Measurements from ENCODE around the gene DTX4.

The DTX4 gene

DNA sequence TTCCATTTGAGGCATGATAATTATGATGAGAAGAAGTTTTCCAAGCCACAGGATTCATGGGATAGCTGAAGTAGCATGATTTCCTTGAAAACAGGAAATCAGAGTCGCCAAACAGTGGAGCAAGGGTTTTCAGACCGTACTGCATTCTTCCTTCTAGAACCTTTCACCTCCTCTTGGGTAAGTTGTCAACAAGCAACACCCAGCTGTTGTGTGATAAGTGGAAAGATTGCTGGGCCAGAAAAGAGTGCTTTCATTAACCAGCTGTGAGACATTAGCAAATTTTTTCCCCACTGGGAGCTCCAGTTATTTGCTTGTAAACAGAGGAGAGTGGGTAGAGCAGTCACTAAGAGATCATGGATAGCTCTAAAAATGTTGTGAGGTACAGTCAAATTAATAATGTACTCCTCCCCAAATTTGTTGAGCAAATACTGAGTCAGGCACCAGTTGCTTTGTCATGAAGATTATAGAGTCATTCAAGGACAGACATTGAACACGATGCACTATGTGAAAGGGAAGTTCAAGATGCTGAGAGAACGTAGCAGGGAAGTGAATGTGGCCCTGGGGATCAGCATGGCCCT, 52.5 kb downstream of the DTX4 start:
- no peak overlapping the region for H3K9ac ChIP-seq (ENCODE audit: low read length)
- no peaks in the 10 kb centered on the region for H3K4me1 ChIP-seq (ENCODE audit: control insufficient read depth, low read depth, low read length)
- H3K9me3 ChIP-seq (ENCODE audit: control insufficient read depth, low read depth, low read length) = no peaks in the 10 kb centered on the region
- no peak overlapping the region for H3K4me3 ChIP-seq (ENCODE audit: low read length)
- H3K27me3 ChIP-seq (ENCODE audit: control insufficient read depth, insufficient read depth, low read length) = no peaks in the 10 kb centered on the region
- no peaks in the 10 kb centered on the region for H3K36me3 ChIP-seq (ENCODE audit: control insufficient read depth, low read depth, low read length)
- H3K27ac ChIP-seq (ENCODE audit: low read length) = no peak overlapping the region

GRCh38 chr11:59225017-59225416, 53.1 kb downstream of the DTX4 start:
- Histone ChIP-seq H3K9me3 (ENCODE audit: control insufficient read depth, low read depth, low read length) (no peaks in the 10 kb centered on the region), H3K4me1 (ENCODE audit: control insufficient read depth, low read depth, low read length) (no peaks in the 10 kb centered on the region)

GRCh38 chr11:59226396-59226795, 54.5 kb downstream of the DTX4 start:
- no peak overlapping the region for H3K4me3 ChIP-seq (ENCODE audit: low read length)
- H3K27ac ChIP-seq (ENCODE audit: low read length) = no peak overlapping the region
- no peaks in the 10 kb centered on the region for H3K9me3 ChIP-seq (ENCODE audit: control insufficient read depth, low read depth, low read length)
- H3K36me3 ChIP-seq (ENCODE audit: control insufficient read depth, low read depth, low read length) = no peaks in the 10 kb centered on the region
- no peaks in the 10 kb centered on the region for H3K27me3 ChIP-seq (ENCODE audit: control insufficient read depth, insufficient read depth, low read length)
- no peak overlapping the region for H3K9ac ChIP-seq (ENCODE audit: low read length)
- no peaks in the 10 kb centered on the region for H3K4me1 ChIP-seq (ENCODE audit: control insufficient read depth, low read depth, low read length)

More at GRCh38 chr11:59225017-59225416, 53.1 kb downstream of the DTX4 start:
- Histone ChIP-seq H3K27ac (ENCODE audit: low read length) (no peak overlapping the region), H3K4me3 (ENCODE audit: low read length) (no peak overlapping the region), H3K36me3 (ENCODE audit: control insufficient read depth, low read depth, low read length) (no peaks in the 10 kb centered on the region), H3K27me3 (ENCODE audit: control insufficient read depth, insufficient read depth, low read length) (no peaks in the 10 kb centered on the region), H3K9ac (ENCODE audit: low read length) (no peak overlapping the region)

- H3K9ac ChIP-seq (ENCODE audit: low read length) = no peak overlapping the region
- H3K4me3 ChIP-seq (ENCODE audit: low read length) = no peak overlapping the region
- H3K27me3 ChIP-seq (ENCODE audit: control insufficient read depth, insufficient read depth, low read length) = no peaks in the 10 kb centered on the region
- H3K36me3 ChIP-seq (ENCODE audit: control insufficient read depth, low read depth, low read length) = no peaks in the 10 kb centered on the region
- H3K4me1 ChIP-seq (ENCODE audit: control insufficient read depth, low read depth, low read length) = no peaks in the 10 kb centered on the region
- peaks cover 32% of the 10 kb centered on the region for H3K9me3 ChIP-seq (ENCODE audit: control insufficient read depth, low read depth, low read length)
- no peak overlapping the region for H3K27ac ChIP-seq (ENCODE audit: low read length)
Observed at GRCh38 chr11:59240322-59240721, 68.4 kb downstream of the DTX4 start.

GRCh38 chr11:59243633-59244032, 71.7 kb downstream of the DTX4 start:
- Histone ChIP-seq H3K9me3 (ENCODE audit: control insufficient read depth, low read depth, low read length) (peaks cover 32% of the 10 kb centered on the region), H3K27me3 (ENCODE audit: control insufficient read depth, insufficient read depth, low read length) (no peaks in the 10 kb centered on the region), H3K27ac (ENCODE audit: low read length) (no peak overlapping the region), H3K9ac (ENCODE audit: low read length) (no peak overlapping the region), H3K4me1 (ENCODE audit: control insufficient read depth, low read depth, low read length) (no peaks in the 10 kb centered on the region), H3K36me3 (ENCODE audit: control insufficient read depth, low read depth, low read length) (no peaks in the 10 kb centered on the region), H3K4me3 (ENCODE audit: low read length) (no peak overlapping the region)

DNA sequence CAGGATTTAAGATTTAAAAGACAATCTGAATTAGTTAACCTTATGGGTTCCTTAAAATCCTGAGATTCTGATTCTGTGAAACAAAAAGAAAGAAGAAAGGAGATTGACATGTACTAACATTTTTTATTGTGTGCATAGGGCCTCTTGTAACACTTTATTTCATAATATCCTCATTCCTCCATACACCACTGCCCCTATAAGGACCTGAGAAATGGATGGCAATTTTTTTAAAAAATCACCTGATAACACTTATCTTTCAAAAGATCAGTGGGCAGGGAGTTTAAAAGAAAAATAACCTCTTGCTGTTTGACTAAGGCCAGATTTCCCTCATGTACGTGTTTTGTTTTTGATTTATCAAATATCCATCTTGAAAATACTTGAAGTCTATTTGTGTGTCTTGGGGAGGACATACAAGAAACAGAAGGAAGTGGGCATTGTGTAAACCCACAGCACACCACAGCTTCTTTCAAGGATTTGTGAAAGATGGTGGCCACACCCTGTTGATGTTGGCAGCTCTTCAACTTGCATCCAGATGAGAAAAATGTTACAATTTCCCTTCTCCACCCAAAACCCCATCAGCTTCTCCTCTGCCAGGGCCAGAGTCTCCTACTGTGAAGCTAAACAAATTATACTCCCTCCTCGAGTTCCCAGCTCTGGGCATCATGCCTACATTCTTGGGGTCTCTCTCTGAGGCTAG, 75.7 kb downstream of the DTX4 start:
- Histone ChIP-seq H3K4me3 (ENCODE audit: low read length) (no peak overlapping the region), H3K9ac (ENCODE audit: low read length) (no peak overlapping the region), H3K36me3 (ENCODE audit: control insufficient read depth, low read depth, low read length) (no peaks in the 10 kb centered on the region), H3K9me3 (ENCODE audit: control insufficient read depth, low read depth, low read length) (peaks cover 8% of the 10 kb centered on the region), H3K27me3 (ENCODE audit: control insufficient read depth, insufficient read depth, low read length) (no peaks in the 10 kb centered on the region), H3K4me1 (ENCODE audit: control insufficient read depth, low read depth, low read length) (no peaks in the 10 kb centered on the region), H3K27ac (ENCODE audit: low read length) (no peak overlapping the region)

DNA sequence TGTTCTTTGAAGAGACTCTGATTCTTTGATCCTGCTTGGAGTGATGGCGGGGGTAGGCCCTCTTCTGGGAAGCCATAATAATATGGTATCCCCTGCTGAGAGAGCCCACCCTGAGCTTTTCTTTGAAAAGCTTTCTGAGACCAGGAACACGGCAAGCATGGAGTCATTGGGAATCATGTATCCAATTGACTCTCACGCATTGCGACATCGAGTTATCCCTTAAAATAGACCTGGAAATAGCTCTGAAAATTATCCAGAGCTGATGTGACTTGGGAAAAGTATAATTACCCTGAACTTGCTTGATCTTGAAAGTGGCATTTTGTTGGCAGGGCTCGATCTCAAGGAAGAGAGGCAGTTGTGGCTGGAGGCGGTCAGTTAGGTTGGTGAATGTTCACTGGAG, 77.6 kb downstream of the DTX4 start:
- no peak overlapping the region for H3K9ac ChIP-seq (ENCODE audit: low read length)
- H3K4me1 ChIP-seq (ENCODE audit: control insufficient read depth, low read depth, low read length) = no peaks in the 10 kb centered on the region
- no peak overlapping the region for H3K4me3 ChIP-seq (ENCODE audit: low read length)
- no peaks in the 10 kb centered on the region for H3K9me3 ChIP-seq (ENCODE audit: control insufficient read depth, low read depth, low read length)
- no peak overlapping the region for H3K27ac ChIP-seq (ENCODE audit: low read length)
- H3K27me3 ChIP-seq (ENCODE audit: control insufficient read depth, insufficient read depth, low read length) = no peaks in the 10 kb centered on the region
- H3K36me3 ChIP-seq (ENCODE audit: control insufficient read depth, low read depth, low read length) = no peaks in the 10 kb centered on the region

GRCh38 chr11:59253001-59253400, 81.1 kb downstream of the DTX4 start:
- Histone ChIP-seq H3K27ac (ENCODE audit: low read length) (no peak overlapping the region), H3K9ac (ENCODE audit: low read length) (no peak overlapping the region), H3K4me3 (ENCODE audit: low read length) (no peak overlapping the region), H3K4me1 (ENCODE audit: control insufficient read depth, low read depth, low read length) (no peaks in the 10 kb centered on the region), H3K27me3 (ENCODE audit: control insufficient read depth, insufficient read depth, low read length) (no peaks in the 10 kb centered on the region), H3K36me3 (ENCODE audit: control insufficient read depth, low read depth, low read length) (no peaks in the 10 kb centered on the region), H3K9me3 (ENCODE audit: control insufficient read depth, low read depth, low read length) (no peaks in the 10 kb centered on the region)

DNA sequence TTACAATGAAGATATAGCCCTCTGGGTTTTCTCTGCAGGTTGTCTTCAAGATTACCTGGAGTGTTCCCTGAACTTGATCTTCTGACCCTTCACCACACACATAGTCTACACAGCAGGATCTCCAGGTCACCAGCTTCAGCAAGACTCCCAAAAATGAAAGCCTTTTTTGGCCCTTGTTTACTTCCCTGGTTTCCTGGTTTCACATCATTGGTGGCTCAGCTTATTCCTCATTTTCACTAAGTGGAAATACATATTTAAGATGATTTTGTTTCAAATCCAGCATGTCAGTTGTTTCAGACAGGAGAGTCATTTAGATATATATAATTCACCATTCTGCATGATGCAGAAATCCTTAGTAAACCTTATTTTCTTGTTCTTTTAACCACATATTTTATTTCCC, 82.4 kb downstream of the DTX4 start:
- no peaks in the 10 kb centered on the region for H3K9me3 ChIP-seq (ENCODE audit: control insufficient read depth, low read depth, low read length)
- no peak overlapping the region for H3K9ac ChIP-seq (ENCODE audit: low read length)
- no peaks in the 10 kb centered on the region for H3K27me3 ChIP-seq (ENCODE audit: control insufficient read depth, insufficient read depth, low read length)
- H3K4me1 ChIP-seq (ENCODE audit: control insufficient read depth, low read depth, low read length) = no peaks in the 10 kb centered on the region
- no peaks in the 10 kb centered on the region for H3K36me3 ChIP-seq (ENCODE audit: control insufficient read depth, low read depth, low read length)
- no peak overlapping the region for H3K27ac ChIP-seq (ENCODE audit: low read length)
- no peak overlapping the region for H3K4me3 ChIP-seq (ENCODE audit: low read length)

GRCh38 chr11:59255281-59255680, 83.3 kb downstream of the DTX4 start:
- H3K4me1 ChIP-seq (ENCODE audit: control insufficient read depth, low read depth, low read length) = no peaks in the 10 kb centered on the region
- H3K36me3 ChIP-seq (ENCODE audit: control insufficient read depth, low read depth, low read length) = no peaks in the 10 kb centered on the region
- no peak overlapping the region for H3K9ac ChIP-seq (ENCODE audit: low read length)
- H3K27me3 ChIP-seq (ENCODE audit: control insufficient read depth, insufficient read depth, low read length) = no peaks in the 10 kb centered on the region
- no peak overlapping the region for H3K27ac ChIP-seq (ENCODE audit: low read length)
- no peak overlapping the region for H3K4me3 ChIP-seq (ENCODE audit: low read length)
- H3K9me3 ChIP-seq (ENCODE audit: control insufficient read depth, low read depth, low read length) = no peaks in the 10 kb centered on the region

Measured in iPS-18a (cell line).